H9 (cell line): ENCODE results near the gene DAAM1. TPM values are rescaled to one million over a fixed set of nuclear protein-coding genes. Genes with fewer than 3 reads are reported as not detected.

ENCODE experiments used
- DNase-seq: peaks from one replicate; pipeline ENCODE4 v3.0.0-alpha.2; 2017
- H2AFZ ChIP-seq: one replicate; pipeline ENCODE4 v1.6.1; 2013; ENCODE audit warnings: mild to moderate bottlenecking, low read length, control low read depth, moderate library complexity
- H2AK5ac ChIP-seq: 2 replicates; pipeline ENCODE4 v1.6.1; 2013; ENCODE audit warnings: low read length, control low read depth, mixed read lengths; ENCODE audit not compliant: insufficient read length
- H2BK120ac ChIP-seq: one replicate; pipeline ENCODE4 v1.6.1; 2013; ENCODE audit warnings: low read depth, mild to moderate bottlenecking, low read length, control low read depth, inconsistent platforms; ENCODE audit not compliant: poor library complexity, severe bottlenecking
- H2BK12ac ChIP-seq: 2 replicates; pipeline ENCODE4 v1.6.1; 2013; ENCODE audit warnings: low read length, control low read depth, mixed read lengths, low read depth; ENCODE audit not compliant: insufficient read length
- H2BK15ac ChIP-seq: 2 replicates; pipeline ENCODE4 v1.6.1; 2013; ENCODE audit warnings: low read depth, low read length, control low read depth
- H2BK20ac ChIP-seq: one replicate; pipeline ENCODE4 v1.6.1; 2013; ENCODE audit warnings: low read depth, mild to moderate bottlenecking, low read length, control low read depth, inconsistent platforms; ENCODE audit not compliant: poor library complexity, severe bottlenecking
- H2BK5ac ChIP-seq: 2 replicates; pipeline ENCODE4 v1.6.1; 2013; ENCODE audit warnings: low read length, control low read depth, mixed read lengths; ENCODE audit not compliant: insufficient read length
- H3K14ac ChIP-seq: 2 replicates; pipeline ENCODE4 v1.6.1; 2013; ENCODE audit warnings: low read length, control low read depth; ENCODE audit not compliant: insufficient read depth
- H3K18ac ChIP-seq: 2 replicates; pipeline ENCODE4 v1.6.1; 2013; ENCODE audit warnings: low read depth, mild to moderate bottlenecking, mixed read lengths, low read length, control low read depth; ENCODE audit not compliant: insufficient read length
- H3K23ac ChIP-seq: 2 replicates; pipeline ENCODE4 v1.6.1; 2013; ENCODE audit warnings: low read length, control low read depth, mixed read lengths, low read depth; ENCODE audit not compliant: insufficient read length
- H3K23me2 ChIP-seq: 2 replicates; pipeline ENCODE4 v1.6.1; 2013; ENCODE audit warnings: low read depth, mild to moderate bottlenecking, mixed read lengths, low read length, control low read depth; ENCODE audit not compliant: insufficient read length, poor library complexity, severe bottlenecking
- H3K27ac ChIP-seq: 2 replicates; pipeline ENCODE4 v1.5.1; 2013; ENCODE audit warnings: low read length, control low read depth, mixed read lengths, low read depth; ENCODE audit not compliant: insufficient read length
- H3K27me3 ChIP-seq: 2 replicates; pipeline ENCODE4 v1.6.1; 2013; ENCODE audit warnings: low read length, control low read depth, inconsistent platforms; ENCODE audit not compliant: insufficient read depth
- H3K4ac ChIP-seq: 2 replicates; pipeline ENCODE4 v1.6.1; 2013; ENCODE audit warnings: low read depth, mild to moderate bottlenecking, control low read depth, inconsistent platforms, low read length, moderate library complexity
- H3K4me1 ChIP-seq: 2 replicates; pipeline ENCODE4 v1.6.1; 2013; ENCODE audit warnings: low read length, control low read depth, inconsistent platforms; ENCODE audit not compliant: insufficient read depth
- H3K4me2 ChIP-seq: 2 replicates; pipeline ENCODE4 v1.6.1; 2013; ENCODE audit warnings: low read length, control low read depth, mixed read lengths; ENCODE audit not compliant: insufficient read length, insufficient read depth
- H3K56ac ChIP-seq: 2 replicates; pipeline ENCODE4 v1.6.1; 2013; ENCODE audit warnings: low read depth, mild to moderate bottlenecking, mixed read lengths, low read length, control low read depth; ENCODE audit not compliant: insufficient read length
- H3K79me1 ChIP-seq: 2 replicates; pipeline ENCODE4 v1.6.1; 2013; ENCODE audit warnings: low read depth, mild to moderate bottlenecking, moderate library complexity, low read length, control low read depth, inconsistent platforms; ENCODE audit not compliant: insufficient read depth, poor library complexity, severe bottlenecking
- H3K79me2 ChIP-seq: 2 replicates; pipeline ENCODE4 v1.6.1; 2013; ENCODE audit warnings: low read length, control low read depth, inconsistent platforms; ENCODE audit not compliant: insufficient read depth
- H3K9ac ChIP-seq: 2 replicates; pipeline ENCODE4 v1.6.1; 2013; ENCODE audit warnings: low read length, control low read depth, mixed read lengths; ENCODE audit not compliant: insufficient read length; ENCODE audit errors: extremely low read depth
- H3K9me3 ChIP-seq: one replicate; pipeline ENCODE4 v1.6.1; 2013; ENCODE audit warnings: low read depth, low read length, inconsistent platforms; ENCODE audit not compliant: control insufficient read depth
- H3T11ph ChIP-seq: one replicate; pipeline ENCODE4 v1.6.1; 2013; ENCODE audit warnings: mild to moderate bottlenecking, low read length, control low read depth, inconsistent platforms
- H4K20me1 ChIP-seq: one replicate; pipeline ENCODE4 v1.6.1; 2013; ENCODE audit not compliant: control insufficient read depth, insufficient read length, insufficient read depth
- H4K5ac ChIP-seq: 2 replicates; pipeline ENCODE4 v1.6.1; 2013; ENCODE audit warnings: low read depth, mild to moderate bottlenecking, mixed read lengths, low read length, control low read depth; ENCODE audit not compliant: insufficient read length
- H4K8ac ChIP-seq: replicated peaks from 2 replicates; pipeline ENCODE4 v1.6.1; 2013; ENCODE audit warnings: low read length, control low read depth, mixed read lengths, low read depth; ENCODE audit not compliant: insufficient read length
- H4K91ac ChIP-seq: 2 replicates; pipeline ENCODE4 v1.6.1; 2013; ENCODE audit warnings: low read depth, mild to moderate bottlenecking, moderate library complexity, mixed read lengths, low read length, control low read depth; ENCODE audit not compliant: insufficient read length
- H3K27ac Mint-ChIP-seq, 3 experiments: 2 replicates in 2 of 3; 3 replicates in 1 of 3; pipeline ENCODE4 v1.8.0; 2020 to 2021; ENCODE audit warnings: mixed read lengths in 3 of 3, mild to moderate bottlenecking in 1 of 3, moderate library complexity in 1 of 3
- H3K27me3 Mint-ChIP-seq: 2 replicates; pipeline ENCODE4 v1.8.0; 2021; ENCODE audit warnings: low read depth, mild to moderate bottlenecking, moderate library complexity, mixed read lengths
- H3K36me3 Mint-ChIP-seq, 3 experiments: 2 replicates in 2 of 3; 3 replicates in 1 of 3; pipeline ENCODE4 v1.8.0; 2020 to 2021; ENCODE audit warnings: low read depth in 3 of 3, mixed read lengths in 3 of 3; ENCODE audit not compliant: insufficient read depth in 1 of 3
- H3K4me1 Mint-ChIP-seq, 2 experiments: 2 replicates each; pipeline ENCODE4 v1.8.0; 2020; ENCODE audit warnings: mixed read lengths in 2 of 2
- H3K4me3 Mint-ChIP-seq, 2 experiments: 2 replicates in 1 of 2; 3 replicates in 1 of 2; pipeline ENCODE4 v1.8.0; 2020 to 2021; ENCODE audit warnings: mild to moderate bottlenecking in 2 of 2, mixed read lengths in 2 of 2, moderate library complexity in 1 of 2
- H3K9me3 Mint-ChIP-seq, 2 experiments: 2 replicates in 1 of 2; 3 replicates in 1 of 2; pipeline ENCODE4 v1.8.0; 2020; ENCODE audit warnings: mild to moderate bottlenecking in 2 of 2, mixed read lengths in 2 of 2, moderate library complexity in 1 of 2
- WGBS: extraction: QIAGEN DNeasy Blood & Tissue Kit; methylation state at CpG from one replicate; pipeline ENCODE4 v1.1.7; 2013; ENCODE audit warnings: missing lambda C conversion rate, low lambda C conversion rate, mixed read lengths; ENCODE audit not compliant: insufficient read length; ENCODE audit errors: extremely low coverage; 5-methylcytosine and 5-hydroxymethylcytosine counted together
- total RNA-seq: library from RNA; stranded (reverse); gene quantifications from 2 replicates; pipeline ENCODE4 v1.2.1, GENCODE V29; 2021
- TF ChIP-seq, protein P1 (sequence below): fragments of 200-600 bp; sonication (generic); conservative IDR thresholded peaks from 3 replicates; pipeline ENCODE4 v1.8.0; 2021; ENCODE audit warnings: antibody characterized with exemption, mild to moderate bottlenecking

DAAM1 gene
- total RNA-seq, 1 experiment from 2014 or later, result 19.5 TPM

DNA sequence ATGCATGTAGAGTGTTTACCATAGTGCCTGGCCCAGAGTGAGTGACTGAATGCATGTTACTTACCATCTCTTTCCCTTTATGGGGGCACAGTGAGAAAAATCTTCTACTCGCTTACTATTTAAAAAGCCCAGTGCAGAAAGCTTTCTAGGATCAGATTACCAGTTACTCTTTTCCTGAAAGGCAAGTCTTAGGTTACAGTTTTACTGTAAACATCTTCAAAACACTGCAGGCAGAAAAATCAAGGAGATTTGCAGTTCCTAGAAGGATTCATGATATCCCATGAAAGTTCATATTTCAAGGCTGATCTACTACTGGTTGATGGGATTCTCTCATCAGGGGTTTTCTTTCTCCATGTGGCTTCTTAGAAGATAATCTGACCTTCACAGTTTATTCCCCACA lies 29.3 kb upstream of the DAAM1 start:
- no peak overlapping the region for H3K27ac Mint-ChIP-seq
- no peak for DNase-seq
- Histone ChIP-seq H4K5ac (no peak overlapping the region), H3K27me3 (no peaks in the 10 kb centered on the region), H2BK15ac (no peak overlapping the region), H2BK5ac (no peak overlapping the region), H3K23ac (no peak overlapping the region), H4K91ac (no peak overlapping the region), H2AK5ac (no peak overlapping the region), H2BK20ac (no peak overlapping the region), H3K9ac (no peak overlapping the region), H3T11ph (no peak overlapping the region), H3K9me3 (no peaks in the 10 kb centered on the region), H3K79me1 (no peaks in the 10 kb centered on the region), H3K4ac (no peak overlapping the region), H2BK120ac (no peak overlapping the region), H3K14ac (no peak overlapping the region), H3K4me2 (no peak overlapping the region), H3K79me2 (no peaks in the 10 kb centered on the region), H4K8ac (no peak overlapping the region), H2AFZ (no peak overlapping the region), H3K18ac (no peak overlapping the region), H3K27ac (no peak overlapping the region), H3K4me1 (no peaks in the 10 kb centered on the region; the same call in 1 of the 2 replicates), H2BK12ac (no peak overlapping the region), H3K56ac (no peak overlapping the region), H4K20me1 (no peaks in the 10 kb centered on the region), H3K23me2 (no peaks in the 10 kb centered on the region)
- TF ChIP-seq, protein P1, sequence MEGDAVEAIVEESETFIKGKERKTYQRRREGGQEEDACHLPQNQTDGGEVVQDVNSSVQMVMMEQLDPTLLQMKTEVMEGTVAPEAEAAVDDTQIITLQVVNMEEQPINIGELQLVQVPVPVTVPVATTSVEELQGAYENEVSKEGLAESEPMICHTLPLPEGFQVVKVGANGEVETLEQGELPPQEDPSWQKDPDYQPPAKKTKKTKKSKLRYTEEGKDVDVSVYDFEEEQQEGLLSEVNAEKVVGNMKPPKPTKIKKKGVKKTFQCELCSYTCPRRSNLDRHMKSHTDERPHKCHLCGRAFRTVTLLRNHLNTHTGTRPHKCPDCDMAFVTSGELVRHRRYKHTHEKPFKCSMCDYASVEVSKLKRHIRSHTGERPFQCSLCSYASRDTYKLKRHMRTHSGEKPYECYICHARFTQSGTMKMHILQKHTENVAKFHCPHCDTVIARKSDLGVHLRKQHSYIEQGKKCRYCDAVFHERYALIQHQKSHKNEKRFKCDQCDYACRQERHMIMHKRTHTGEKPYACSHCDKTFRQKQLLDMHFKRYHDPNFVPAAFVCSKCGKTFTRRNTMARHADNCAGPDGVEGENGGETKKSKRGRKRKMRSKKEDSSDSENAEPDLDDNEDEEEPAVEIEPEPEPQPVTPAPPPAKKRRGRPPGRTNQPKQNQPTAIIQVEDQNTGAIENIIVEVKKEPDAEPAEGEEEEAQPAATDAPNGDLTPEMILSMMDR, result no peak
- no CpG with 5 or more reads among the region's 1 CpG for WGBS
- peaks cover 0 to 5% of the 10 kb centered on the region in 2 experiments; a peak in 2 of 5 replicates for H3K9me3 Mint-ChIP-seq
- H3K4me3 Mint-ChIP-seq, result no peak overlapping the region
- peaks cover 6 to 12% of the 10 kb centered on the region in 2 experiments; a peak in 2 of 4 replicates for H3K4me1 Mint-ChIP-seq
- no peaks in the 10 kb centered on the region for H3K27me3 Mint-ChIP-seq
- H3K36me3 Mint-ChIP-seq, result 0 out of 7 replicates have a peak, but pooled peaks cover 0 to 3% (median 0%) of the 10 kb centered on the region in 3 experiments
